Cardiac fibroblast (primary cell): ENCODE measurements around the gene MYL3.

Experiments used
- DNase-seq, 2 donors: peaks; one replicate each; pipeline versions ENCODE4 v3.0.0 to v3.0.0-alpha.2; 2010; ENCODE audit warnings: low read depth in 2 of 2
- H3K4me3 ChIP-seq, 2 donors: replicated peaks in 1 of 2; 1 replicate in 1 of 2; 2 replicates in 1 of 2; pipeline ENCODE4 v1.5.1; 2011; ENCODE audit warnings: low read depth in 2 of 2, low read length in 2 of 2, mild to moderate bottlenecking in 2 of 2, moderate library complexity in 1 of 2
- TF ChIP-seq, protein P1 (sequence below): IDR thresholded peaks from one replicate; pipeline ENCODE4 v1.5.1; 2011; ENCODE audit warnings: low read depth, mild to moderate bottlenecking, low read length, inconsistent platforms

Gene MYL3

DNA sequence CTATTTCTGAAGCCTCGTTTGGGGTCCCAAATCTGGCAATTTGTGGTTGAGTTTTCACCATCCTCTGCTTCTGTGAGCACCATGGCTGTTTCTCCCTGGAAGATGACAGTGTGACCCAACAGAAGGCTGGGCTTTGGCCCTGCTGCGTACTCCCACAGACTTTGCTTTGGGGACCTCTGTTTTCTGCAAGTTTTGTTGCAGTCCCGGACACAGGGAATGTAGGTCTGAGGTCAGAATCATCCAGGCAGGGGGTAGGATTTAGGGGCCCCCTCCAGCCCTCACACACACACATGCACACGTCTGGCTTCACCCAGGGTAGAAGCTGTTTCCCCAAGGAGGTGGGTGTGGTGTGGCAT, 20.6 kb upstream of the MYL3 start:
- no peak overlapping the region for H3K4me3 ChIP-seq
- TF ChIP-seq, protein P1, sequence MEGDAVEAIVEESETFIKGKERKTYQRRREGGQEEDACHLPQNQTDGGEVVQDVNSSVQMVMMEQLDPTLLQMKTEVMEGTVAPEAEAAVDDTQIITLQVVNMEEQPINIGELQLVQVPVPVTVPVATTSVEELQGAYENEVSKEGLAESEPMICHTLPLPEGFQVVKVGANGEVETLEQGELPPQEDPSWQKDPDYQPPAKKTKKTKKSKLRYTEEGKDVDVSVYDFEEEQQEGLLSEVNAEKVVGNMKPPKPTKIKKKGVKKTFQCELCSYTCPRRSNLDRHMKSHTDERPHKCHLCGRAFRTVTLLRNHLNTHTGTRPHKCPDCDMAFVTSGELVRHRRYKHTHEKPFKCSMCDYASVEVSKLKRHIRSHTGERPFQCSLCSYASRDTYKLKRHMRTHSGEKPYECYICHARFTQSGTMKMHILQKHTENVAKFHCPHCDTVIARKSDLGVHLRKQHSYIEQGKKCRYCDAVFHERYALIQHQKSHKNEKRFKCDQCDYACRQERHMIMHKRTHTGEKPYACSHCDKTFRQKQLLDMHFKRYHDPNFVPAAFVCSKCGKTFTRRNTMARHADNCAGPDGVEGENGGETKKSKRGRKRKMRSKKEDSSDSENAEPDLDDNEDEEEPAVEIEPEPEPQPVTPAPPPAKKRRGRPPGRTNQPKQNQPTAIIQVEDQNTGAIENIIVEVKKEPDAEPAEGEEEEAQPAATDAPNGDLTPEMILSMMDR = no peak
- DNase-seq = no peak

DNA sequence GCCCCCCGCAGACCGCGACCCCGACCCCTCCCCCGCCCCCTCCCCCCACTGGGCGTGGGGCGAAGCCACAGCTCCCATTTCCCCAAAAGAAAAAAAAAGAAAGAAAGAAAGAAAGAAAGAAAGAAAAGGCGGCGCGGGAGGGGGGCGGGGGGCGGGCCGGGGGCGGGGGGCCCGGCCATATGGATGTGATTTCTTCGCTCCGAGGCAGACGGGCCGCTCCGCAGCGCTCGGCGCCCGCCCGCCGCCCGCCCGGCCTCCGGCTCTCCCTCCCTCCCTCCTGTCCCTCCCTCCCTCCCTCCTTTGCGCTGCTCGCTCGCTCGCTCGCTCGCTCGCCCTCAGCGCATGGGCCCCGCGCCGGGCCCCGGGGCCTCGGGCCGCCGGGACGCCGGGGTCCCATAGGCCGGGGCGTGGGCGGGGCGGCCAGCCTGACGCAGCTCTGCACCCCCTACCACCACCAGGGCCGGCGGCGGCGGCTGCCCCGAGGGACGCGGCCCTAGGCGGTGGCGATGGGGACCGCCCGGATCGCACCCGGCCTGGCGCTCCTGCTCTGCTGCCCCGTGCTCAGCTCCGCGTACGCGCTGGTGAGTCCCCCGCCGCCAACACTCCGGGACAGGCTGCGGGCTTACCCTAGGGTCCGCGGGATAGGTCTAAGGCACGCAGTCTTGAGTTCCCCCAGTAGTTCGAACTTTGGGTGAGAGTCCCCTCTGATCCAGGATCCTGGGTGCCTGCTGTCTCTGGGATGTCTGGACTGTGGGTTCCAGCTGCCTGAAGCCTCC, 20.0 kb upstream of the MYL3 start:
- TF ChIP-seq, protein P1 = no peak
- peak overlapping the region in 1 of 2 donors; percentile 58 for H3K4me3 ChIP-seq
- peak in 1 of 2 donors; percentile 49 for DNase-seq

DNA sequence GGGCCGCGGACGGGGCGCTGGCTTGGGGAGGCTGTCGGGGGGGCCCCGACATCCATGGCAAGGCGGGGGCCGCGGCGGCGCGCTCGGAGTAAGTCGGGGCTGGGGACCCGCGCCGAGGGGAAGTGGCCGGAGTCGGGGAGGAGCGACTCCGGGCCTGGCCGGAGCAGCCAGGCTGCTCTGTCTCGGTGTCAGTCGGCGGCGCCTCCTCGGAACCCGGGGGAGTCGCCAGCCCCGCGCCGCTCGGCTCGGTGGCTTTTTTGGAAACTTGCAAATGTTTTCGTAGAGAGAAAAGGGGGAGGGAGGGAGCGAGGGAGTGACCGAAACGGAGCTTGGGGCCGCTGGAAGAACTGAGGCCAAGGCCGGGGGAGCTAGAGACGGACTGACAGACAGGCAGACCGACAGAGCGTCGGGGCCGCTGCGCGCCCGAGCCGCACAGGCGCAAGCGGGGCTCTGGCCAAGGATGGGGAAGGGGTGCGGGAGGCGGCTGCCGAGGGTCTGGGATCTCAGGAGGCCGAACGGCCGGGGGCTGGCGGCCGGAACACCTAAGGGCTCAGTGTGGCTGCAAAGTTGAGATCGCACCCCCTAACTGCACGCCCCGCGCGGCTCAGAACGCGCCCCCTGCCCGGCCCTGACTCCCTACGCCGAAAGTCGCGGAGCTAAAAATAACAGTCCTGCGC, 19.3 kb upstream of the MYL3 start:
- TF ChIP-seq, protein P1 = no peak
- DNase-seq = peak in 1 of 2 donors; percentile 56
- peak overlapping the region; percentile 43 to 58 for H3K4me3 ChIP-seq

DNA sequence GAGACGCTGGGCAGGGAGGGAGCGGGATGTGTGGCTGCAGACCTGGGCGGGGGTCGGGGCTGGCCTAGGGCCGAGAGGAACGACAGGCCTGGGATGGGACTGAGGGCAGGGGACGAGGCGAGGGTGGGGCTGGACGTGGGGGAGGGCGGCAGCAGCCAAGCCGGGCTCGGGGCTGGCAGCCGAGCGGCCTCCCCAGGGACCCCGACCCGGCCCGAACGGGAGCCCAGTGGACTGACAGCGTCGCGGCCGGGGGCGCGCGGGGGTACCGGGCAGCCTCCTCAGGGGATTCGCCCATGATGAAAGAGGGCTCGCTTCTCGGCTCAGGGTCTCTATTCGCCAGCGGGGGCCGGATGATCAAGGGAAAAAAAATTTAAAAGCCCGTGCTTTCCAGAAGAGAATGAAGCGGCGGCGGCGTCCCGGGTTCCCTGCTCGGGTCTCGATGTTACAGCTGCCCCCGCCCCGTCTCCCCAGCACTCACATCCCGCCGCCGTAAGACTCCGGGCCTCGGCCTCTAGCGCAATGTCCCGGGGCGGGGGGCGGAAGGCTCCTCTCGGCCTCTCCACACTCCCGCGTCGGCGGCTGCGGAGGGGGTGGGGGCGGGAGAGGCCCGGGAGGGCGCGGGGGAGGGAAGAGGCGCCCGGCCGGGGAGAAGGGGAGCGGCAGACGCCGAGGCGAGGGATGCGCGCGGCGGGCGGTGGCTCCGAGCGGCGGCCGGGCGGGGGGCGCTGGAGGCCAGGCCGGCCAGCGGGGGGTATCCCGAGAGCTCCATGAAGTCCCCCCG, 18.5 kb upstream of the MYL3 start:
- H3K4me3 ChIP-seq = peak overlapping the region in 1 of 2 donors; percentile 58
- DNase-seq = peak in 1 of 2 donors; percentile 34
- TF ChIP-seq, protein P1 = no peak

DNA sequence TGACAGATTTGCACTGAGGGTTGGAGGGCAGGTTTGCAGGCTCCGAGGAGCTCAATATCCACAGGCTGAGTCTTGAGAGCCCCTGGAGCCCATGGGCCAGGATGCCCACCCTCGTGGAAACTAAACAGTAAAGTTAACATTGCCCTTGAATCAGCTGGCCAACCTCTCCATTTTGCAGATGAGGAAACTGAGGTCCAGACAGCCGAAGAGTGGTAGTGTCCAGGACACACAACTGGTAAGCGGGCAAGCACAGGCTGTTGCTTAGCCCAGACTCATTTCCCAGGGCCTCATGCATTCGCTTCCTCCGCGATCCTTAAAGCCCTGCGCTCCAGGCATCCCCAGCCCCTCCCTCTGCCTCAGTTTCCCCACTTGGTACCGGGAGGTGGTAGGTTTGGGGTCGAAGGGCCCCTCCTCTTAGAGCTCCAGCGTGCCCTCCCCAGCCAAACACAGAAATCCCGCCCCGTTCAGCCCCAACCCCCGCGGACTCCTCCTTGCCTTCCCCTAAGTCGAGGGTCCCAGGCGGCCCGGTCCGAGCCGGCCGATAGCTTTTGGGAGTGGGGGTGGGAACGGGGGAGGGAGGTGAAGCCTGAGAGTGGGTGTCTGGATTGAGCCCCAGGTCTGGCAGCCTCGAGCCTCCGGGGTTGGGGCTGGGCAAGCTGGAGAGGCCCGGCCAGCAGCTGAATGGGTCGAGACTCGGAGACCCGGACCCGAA, 17.8 kb upstream of the MYL3 start:
- no peak for DNase-seq
- TF ChIP-seq, protein P1 = no peak
- peak overlapping the region in 1 of 2 donors; percentile 21 for H3K4me3 ChIP-seq

DNA sequence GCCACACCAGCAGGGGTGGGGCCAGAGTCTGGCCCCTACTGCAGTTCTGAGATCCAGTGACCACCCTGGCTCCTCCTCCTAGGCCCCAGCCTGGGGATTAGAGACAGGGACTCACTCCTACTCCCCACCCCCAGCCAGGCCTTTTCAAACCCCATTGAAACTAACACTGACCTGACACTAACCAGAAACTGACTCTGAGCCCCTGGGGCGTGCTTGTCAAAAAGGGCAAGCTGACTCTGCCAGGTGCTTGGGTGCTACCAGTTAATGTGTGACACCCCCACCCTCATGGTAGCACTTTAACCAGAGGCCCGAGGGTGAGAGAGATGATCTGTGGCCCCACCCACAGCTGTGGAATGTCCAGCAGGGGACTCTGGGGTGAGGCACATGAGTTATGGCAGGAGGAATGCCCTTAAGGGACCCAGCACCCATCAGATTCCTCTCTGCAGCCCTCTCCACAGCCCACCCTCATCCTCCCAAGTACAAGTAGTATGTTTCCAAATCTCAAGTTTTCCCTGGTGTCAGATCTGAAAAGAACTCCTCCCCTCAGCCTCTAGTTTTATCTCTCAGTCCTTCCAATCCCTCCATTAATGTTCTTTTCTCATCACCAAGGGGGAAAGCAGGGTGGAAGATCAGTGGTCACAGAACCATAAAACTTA, 15.7 kb upstream of the MYL3 start:
- no peak overlapping the region for H3K4me3 ChIP-seq
- no peak for DNase-seq
- TF ChIP-seq, protein P1 = no peak
